Heart right ventricle (tissue), 16 donors: ENCODE measurements around the gene VIT. TPM values are rescaled to one million over a fixed set of nuclear protein-coding genes. Genes with fewer than 3 reads are reported as not detected.

Experiments
- ATAC-seq, 8 donors: fragments of 200-7000 bp; cut with Tn5 transposase; one replicate each; pipeline ENCODE4 v1.9.1; 2020; ENCODE audit warnings: mild to moderate bottlenecking in 8 of 8, moderate library complexity in 8 of 8, moderate number of reproducible peaks in 1 of 8
- DNase-seq, 2 donors: peaks; one replicate each; pipeline ENCODE4 v3.0.0-alpha.2; 2020
- H3K27ac ChIP-seq, 10 donors: fragments of 200-600 bp; sonication (generic) in 2 of 10; one replicate each; pipeline versions ENCODE4 v1.5.0 to v1.8.0; 2020 to 2022; ENCODE audit warnings: mild to moderate bottlenecking in 3 of 10
- H3K27me3 ChIP-seq, 7 donors: fragments of 200-600 bp; one replicate each; pipeline ENCODE4 v1.8.0; 2021 to 2022; ENCODE audit warnings: mild to moderate bottlenecking in 2 of 7
- H3K36me3 ChIP-seq, 9 donors: fragments of 200-600 bp; sonication (generic) in 1 of 9; one replicate each; pipeline versions ENCODE4 v1.5.0 to v1.8.0; 2020 to 2022; ENCODE audit warnings: mild to moderate bottlenecking in 2 of 9
- H3K4me1 ChIP-seq, 9 donors: fragments of 200-600 bp; sonication (generic) in 1 of 9; one replicate each; pipeline versions ENCODE4 v1.5.0 to v1.8.0; 2020 to 2022; ENCODE audit warnings: mild to moderate bottlenecking in 4 of 9
- H3K4me3 ChIP-seq, 10 donors: fragments of 200-600 bp; sonication (generic) in 2 of 10; one replicate each; pipeline versions ENCODE4 v1.5.0 to v1.8.0; 2020 to 2022; ENCODE audit warnings: mild to moderate bottlenecking in 7 of 10, moderate library complexity in 2 of 10
- H3K9me3 ChIP-seq, 11 donors: fragments of 200-600 bp in 10 of 11; sonication (generic) in 2 of 11; one replicate each; pipeline versions ENCODE4 v1.5.0 to v1.8.0; 2013 to 2022; ENCODE audit warnings: mild to moderate bottlenecking in 2 of 11, control low read depth in 1 of 11, moderate library complexity in 1 of 11
- CTCF ChIP-seq, 9 donors: fragments of 200-600 bp; sonication (generic) in 2 of 9; IDR thresholded peaks; one replicate each; pipeline versions ENCODE4 v1.5.0 to v1.8.0; 2021 to 2022; ENCODE audit warnings: antibody characterized with exemption in 9 of 9, mild to moderate bottlenecking in 5 of 9, moderate library complexity in 1 of 9
- WGBS, 2 donors: extraction: QIAGEN DNeasy Blood & Tissue Kit; methylation state at CpG; one replicate each; pipeline ENCODE4 v1.1.7; 2013; ENCODE audit warnings: inconsistent platforms in 1 of 2; 5-methylcytosine and 5-hydroxymethylcytosine counted together
- intact Hi-C, 10 donors: fragments of 100-400 bp; cut with DNase I; formaldehyde crosslinking; loops; one replicate each; pipeline versions ENCODE4 v1.11.1 to v1.14.2; 2022
- polyA plus RNA-seq, 2 donors: library from polyadenylated mRNA; stranded (reverse); fragments of 200-250 nt; gene quantifications; one replicate each; pipeline ENCODE4 v1.2.3, GENCODE V29; 2013
- total RNA-seq, 10 donors: library from RNA; stranded (reverse); fragmentation: NEBNext Ultra II Directional in 3 of 10; extraction: Animal tissue kit (Norgen Biotek cat#: 25700) in 3 of 10; gene quantifications; one replicate each; pipeline versions ENCODE4 v1.2.1 to v1.2.4, GENCODE V29; 2021 to 2023
- donor health status: Arrhythmogenic right ventricular cardiomyopathy.
- donor health status: ischemic (EF 13 %, LVEDD 7.1; RV severe dilation, severe dysfunction).
- donor health status: healthy with polysubstance abuse.
- donor health status: DM: no; HTN: yes; CAD: no.
- donor health status: DM: no; HTN: no; CAD: no.
- donor health status: ischemic (EF 25% LVEDD 6.9; RV normal size, moderate dysfunction).
- donor health status: ischemic (EF 25% LVEDD 5.7; RV mildly dilated, moderate dysfunction).
- donor health status: healthy.
- donor health status: DM: yes; HTN: yes; CAD: no.
- donor health status: Ischemic cardiomyopathy.
- donor health status: ischemic (EF 35%, LVEDD 5.7; RV mildly dilated, moderate dysfunction).
- donor health status: nonischemic (EF 11% LVEDD 7.7; RV severe dilation, severe dysfunction).
- donor health status: DM: yes; HTN: yes; CAD: no.
- donor health status: PGD.
- donor health status: ischemic (EF 29% LVEDD 5.4; RV normal size, mild dysfunction).
- donor health status: nonischemic (EF 23%, LVEDD 6.1; RV moderate dilation, normal function).

The VIT gene
- total and polyA plus RNA-seq, 12 donors: 1.2 to 23.6 (median 4.7) TPM

- ATAC-seq (no peak), DNase-seq (no peak)
- no peaks in the 10 kb centered on the region for H3K27me3 ChIP-seq
- 81 to 82% methylated on average over 3 of the region's 3 CpGs for WGBS, 2 donors
- peaks cover 0 to 11% (median 2%) of the 10 kb centered on the region in 11 donors for H3K9me3 ChIP-seq
- intact Hi-C loops: no loop called here
- peaks cover 0 to 7% (median 0%) of the 10 kb centered on the region in 9 donors for H3K4me1 ChIP-seq
- no peak for TF ChIP-seq CTCF (IDR thresholded peaks at IDR 0.05)
- H3K36me3 ChIP-seq: no peaks in the 10 kb centered on the region
- peak overlapping the region in 1 of 10 donors; percentile 23 for H3K27ac ChIP-seq
- H3K4me3 ChIP-seq: no peak overlapping the region
Observed at GRCh38 chr2:36732673-36733036, 36.1 kb downstream of the VIT start.

- no peaks in the 10 kb centered on the region for H3K36me3 ChIP-seq
- 68 to 70% methylated on average over 3 of the region's 3 CpGs for WGBS, 2 donors
- intact Hi-C loops: no loop called here
- DNase-seq (no peak), ATAC-seq (peak in 4 of 8 donors; percentile 22 to 42 (median 36))
- peaks cover 0 to 11% (median 2%) of the 10 kb centered on the region in 11 donors for H3K9me3 ChIP-seq
- no peaks in the 10 kb centered on the region for H3K27me3 ChIP-seq
- H3K4me3 ChIP-seq: no peak overlapping the region
- H3K4me1 ChIP-seq: peaks cover 0 to 7% (median 0%) of the 10 kb centered on the region in 9 donors
- H3K27ac ChIP-seq: peak overlapping the region in 1 of 10 donors; percentile 23
- TF ChIP-seq CTCF (IDR thresholded peaks at IDR 0.05): no peak
Observed at GRCh38 chr2:36733215-36733614, 36.7 kb downstream of the VIT start.

- 71 to 76% methylated on average over 2 of the region's 2 CpGs for WGBS, 2 donors
Observed at GRCh38 chr2:36734304-36734703, 37.8 kb downstream of the VIT start.

GRCh38 chr2:36737131-36737750 lies 40.7 kb downstream of the VIT start:
- H3K9me3 ChIP-seq: no peaks in the 10 kb centered on the region
- no peaks in the 10 kb centered on the region for H3K36me3 ChIP-seq
- DNase-seq (no peak), ATAC-seq (no peak)
- no peak overlapping the region for H3K27ac ChIP-seq
- no peak overlapping the region for H3K4me3 ChIP-seq
- 66% methylated on average over 4 of the region's 4 CpGs for WGBS, 2 donors
- H3K4me1 ChIP-seq: peaks cover 0 to 5% (median 0%) of the 10 kb centered on the region in 9 donors
- peaks cover 0 to 2% (median 0%) of the 10 kb centered on the region in 7 donors for H3K27me3 ChIP-seq
- intact Hi-C loops: no loop called here
- TF ChIP-seq CTCF (IDR thresholded peaks at IDR 0.05): no peak

More at GRCh38 chr2:36734304-36734703, 37.8 kb downstream of the VIT start:
- Histone ChIP-seq H3K9me3 (peaks cover 0 to 11% (median 2%) of the 10 kb centered on the region in 11 donors), H3K27ac (no peak overlapping the region), H3K36me3 (no peaks in the 10 kb centered on the region), H3K4me3 (no peak overlapping the region), H3K4me1 (peaks cover 0 to 7% (median 0%) of the 10 kb centered on the region in 9 donors), H3K27me3 (no peaks in the 10 kb centered on the region)
- intact Hi-C loops: no loop called here
- DNase-seq: no peak
- no peak for ATAC-seq
- no peak for TF ChIP-seq CTCF (IDR thresholded peaks at IDR 0.05)
